ENCODE results near the gene KCTD20.

KCTD20 gene

DNA sequence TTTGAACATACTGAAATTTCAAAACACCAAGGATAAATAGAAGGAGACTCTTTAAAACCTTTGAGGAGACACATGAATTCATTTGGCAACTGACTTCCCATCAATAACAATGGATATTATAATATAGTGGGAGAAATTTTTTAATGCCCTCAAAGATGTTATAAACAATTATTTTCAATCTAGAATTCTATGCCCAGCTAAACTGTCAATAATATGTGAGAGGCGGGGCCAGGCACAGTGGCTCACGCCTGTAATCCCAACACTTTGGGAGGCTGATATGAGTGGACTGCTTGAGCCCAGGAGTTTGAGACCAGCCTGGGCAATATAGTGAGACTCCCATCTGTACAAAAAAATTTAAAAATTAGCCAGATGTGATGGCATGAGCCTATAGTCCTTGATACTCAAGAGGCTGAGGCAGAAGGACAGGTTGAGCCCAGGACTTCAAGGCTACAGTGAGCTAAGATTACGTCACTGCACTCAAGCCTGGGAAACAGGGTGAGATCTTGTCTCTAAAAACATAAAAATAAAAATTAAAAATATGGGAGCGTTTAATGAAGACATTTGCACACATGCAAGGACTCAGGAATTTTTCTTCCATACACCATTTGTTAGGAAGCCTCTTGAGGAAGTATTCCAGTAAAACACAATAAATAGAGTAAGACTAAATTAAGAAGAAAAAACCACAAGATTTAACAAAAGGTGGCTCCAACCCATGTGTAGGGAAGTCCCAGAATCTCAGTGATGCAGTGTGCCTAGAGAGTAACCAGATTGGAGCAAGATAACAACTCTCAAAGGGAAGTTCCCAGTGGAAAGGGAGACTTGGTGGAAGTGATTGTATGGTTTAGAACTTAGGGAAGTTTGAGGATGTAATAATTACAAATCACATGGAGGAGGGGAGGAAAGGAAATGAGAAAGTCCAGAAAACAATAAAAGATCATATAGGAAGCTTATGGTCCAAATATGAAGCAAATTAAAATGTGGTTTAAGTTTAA, 29.0 kb upstream of the KCTD20 start:
- H3K4me3 ChIP-seq (ENCODE audit: low read depth in 1 of 2, low read length in 1 of 2) = no peak overlapping the region
- no peak overlapping the region for H3K27ac ChIP-seq
- no peaks in the 10 kb centered on the region for H3K36me3 ChIP-seq
- H3K9me3 ChIP-seq = no peaks in the 10 kb centered on the region
- H3K4me1 ChIP-seq (ENCODE audit: control insufficient read depth in 1 of 2, insufficient read depth in 1 of 2, low read depth in 1 of 2, low read length in 1 of 2) = no peaks in the 10 kb centered on the region
- TF ChIP-seq, protein P1, sequence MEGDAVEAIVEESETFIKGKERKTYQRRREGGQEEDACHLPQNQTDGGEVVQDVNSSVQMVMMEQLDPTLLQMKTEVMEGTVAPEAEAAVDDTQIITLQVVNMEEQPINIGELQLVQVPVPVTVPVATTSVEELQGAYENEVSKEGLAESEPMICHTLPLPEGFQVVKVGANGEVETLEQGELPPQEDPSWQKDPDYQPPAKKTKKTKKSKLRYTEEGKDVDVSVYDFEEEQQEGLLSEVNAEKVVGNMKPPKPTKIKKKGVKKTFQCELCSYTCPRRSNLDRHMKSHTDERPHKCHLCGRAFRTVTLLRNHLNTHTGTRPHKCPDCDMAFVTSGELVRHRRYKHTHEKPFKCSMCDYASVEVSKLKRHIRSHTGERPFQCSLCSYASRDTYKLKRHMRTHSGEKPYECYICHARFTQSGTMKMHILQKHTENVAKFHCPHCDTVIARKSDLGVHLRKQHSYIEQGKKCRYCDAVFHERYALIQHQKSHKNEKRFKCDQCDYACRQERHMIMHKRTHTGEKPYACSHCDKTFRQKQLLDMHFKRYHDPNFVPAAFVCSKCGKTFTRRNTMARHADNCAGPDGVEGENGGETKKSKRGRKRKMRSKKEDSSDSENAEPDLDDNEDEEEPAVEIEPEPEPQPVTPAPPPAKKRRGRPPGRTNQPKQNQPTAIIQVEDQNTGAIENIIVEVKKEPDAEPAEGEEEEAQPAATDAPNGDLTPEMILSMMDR (IDR thresholded peaks at IDR 0.05) = no peak
- no peaks in the 10 kb centered on the region for H3K27me3 ChIP-seq

DNA sequence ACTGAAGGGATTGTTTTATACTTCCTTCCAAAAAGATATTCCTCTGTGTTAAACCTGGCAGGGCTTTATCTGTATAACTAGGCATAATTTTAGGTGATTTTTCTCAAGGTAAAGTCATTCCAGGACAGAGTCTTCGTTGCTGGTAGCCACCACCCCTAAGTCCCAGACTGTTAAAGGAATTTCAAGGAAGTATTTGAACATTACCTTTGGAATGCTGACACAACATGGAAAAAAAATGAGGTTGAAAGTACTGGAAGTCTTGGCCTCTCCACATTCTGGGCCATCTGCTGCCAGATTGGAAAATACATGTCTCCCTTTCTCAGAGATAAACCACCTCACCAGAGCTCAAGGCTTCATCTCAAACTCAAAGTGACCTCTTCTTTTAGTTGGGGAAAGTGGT, 28.3 kb upstream of the KCTD20 start:
- Histone ChIP-seq H3K9me3 (no peaks in the 10 kb centered on the region), H3K4me1 (ENCODE audit: control insufficient read depth in 1 of 2, insufficient read depth in 1 of 2, low read depth in 1 of 2, low read length in 1 of 2) (peaks cover 3 to 4% of the 10 kb centered on the region in 2 experiments), H3K27ac (no peak overlapping the region), H3K4me3 (ENCODE audit: low read depth in 1 of 2, low read length in 1 of 2) (no peak overlapping the region), H3K27me3 (no peaks in the 10 kb centered on the region), H3K36me3 (no peaks in the 10 kb centered on the region)
- TF ChIP-seq, protein P1 (IDR thresholded peaks at IDR 0.05) = no peak

DNA sequence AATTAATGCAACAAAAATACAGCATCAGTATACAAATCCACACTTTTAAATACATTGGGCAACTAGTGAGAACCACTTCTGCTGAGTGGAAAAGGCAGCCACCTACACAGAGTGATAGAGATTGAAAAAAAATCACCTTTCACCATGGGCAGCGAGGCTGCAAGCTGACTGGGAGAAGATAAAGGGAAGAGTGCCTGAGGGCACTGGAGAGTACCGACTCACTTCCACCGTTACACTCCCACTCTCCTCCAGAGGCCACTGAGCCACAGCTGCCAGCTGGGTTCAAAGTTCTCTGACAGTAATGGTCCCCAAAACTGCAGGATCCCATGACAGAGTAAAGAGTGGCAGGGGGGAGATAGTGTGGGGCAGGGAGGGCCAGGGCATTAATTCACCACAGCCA, 24.2 kb upstream of the KCTD20 start:
- TF ChIP-seq, protein P1 (IDR thresholded peaks at IDR 0.05) = no peak
- H3K4me3 ChIP-seq (ENCODE audit: low read depth in 1 of 2, low read length in 1 of 2) = no peak overlapping the region

DNA sequence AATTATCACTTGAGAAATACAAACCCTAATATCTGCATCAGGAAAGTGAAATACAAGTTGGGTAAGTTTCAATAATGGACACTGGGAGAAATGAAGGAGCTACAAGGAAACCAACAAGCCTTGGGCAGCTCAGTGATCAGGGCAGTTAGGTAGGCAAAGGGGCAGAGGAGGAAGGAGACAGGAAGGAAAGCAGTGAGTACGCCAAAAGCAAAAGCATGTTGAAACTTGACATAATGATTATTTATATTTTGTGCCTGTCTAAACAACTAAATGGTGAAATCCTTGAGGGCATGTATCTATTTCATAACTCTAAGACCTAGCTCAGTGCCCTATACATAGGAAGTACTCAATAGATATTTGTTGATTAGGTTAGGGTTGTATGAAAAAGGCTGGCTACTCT, 23.5 kb upstream of the KCTD20 start:
- Histone ChIP-seq H3K36me3 (no peaks in the 10 kb centered on the region), H3K4me3 (ENCODE audit: low read depth in 1 of 2, low read length in 1 of 2) (no peak overlapping the region), H3K27me3 (no peaks in the 10 kb centered on the region), H3K27ac (no peak overlapping the region), H3K9me3 (no peaks in the 10 kb centered on the region), H3K4me1 (ENCODE audit: control insufficient read depth in 1 of 2, insufficient read depth in 1 of 2, low read depth in 1 of 2, low read length in 1 of 2) (peaks cover 21 to 26% of the 10 kb centered on the region in 2 experiments)
- TF ChIP-seq, protein P1 (IDR thresholded peaks at IDR 0.05) = no peak

More for the DNA sequence above, 24.2 kb upstream of the KCTD20 start:
- Histone ChIP-seq H3K36me3 (no peaks in the 10 kb centered on the region), H3K27me3 (no peaks in the 10 kb centered on the region), H3K9me3 (no peaks in the 10 kb centered on the region), H3K27ac (no peak overlapping the region), H3K4me1 (ENCODE audit: control insufficient read depth in 1 of 2, insufficient read depth in 1 of 2, low read depth in 1 of 2, low read length in 1 of 2) (peaks cover 16 to 21% of the 10 kb centered on the region in 2 experiments)

DNA sequence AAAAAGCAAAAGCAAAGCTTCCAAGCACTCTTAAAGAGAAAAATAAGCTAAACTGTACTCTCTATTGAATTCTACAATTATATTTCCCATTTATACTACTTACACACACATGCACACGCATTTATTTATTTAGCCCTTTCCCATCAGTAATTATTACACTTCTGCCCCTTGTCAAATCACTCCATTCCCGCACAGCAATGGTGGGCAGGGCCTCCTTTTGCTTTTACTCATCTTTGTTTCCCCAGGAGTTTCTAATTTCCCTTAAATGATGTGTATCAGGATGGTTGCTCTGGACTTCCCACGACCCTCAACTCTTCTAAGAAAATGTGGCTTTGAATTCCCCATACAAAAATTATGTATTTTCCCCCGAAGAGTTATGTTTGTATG, 20.1 kb upstream of the KCTD20 start:
- H3K9me3 ChIP-seq = no peaks in the 10 kb centered on the region
- no peaks in the 10 kb centered on the region for H3K27me3 ChIP-seq
- H3K27ac ChIP-seq = peak overlapping the region; percentile 73
- H3K4me1 ChIP-seq (ENCODE audit: control insufficient read depth in 1 of 2, insufficient read depth in 1 of 2, low read depth in 1 of 2, low read length in 1 of 2) = peaks cover 21 to 26% of the 10 kb centered on the region in 2 experiments
- peak overlapping the region; percentile 90 to 91 for H3K4me3 ChIP-seq (ENCODE audit: low read depth in 1 of 2, low read length in 1 of 2)
- H3K36me3 ChIP-seq = no peaks in the 10 kb centered on the region
- TF ChIP-seq, protein P1 (IDR thresholded peaks at IDR 0.05) = no peak
